Trophoblast cell (in vitro differentiated cells and primary cell): ENCODE results near the gene IRAK1BP1. TPM values are rescaled to one million over a fixed set of nuclear protein-coding genes. Genes with fewer than 3 reads are reported as not detected.

Experiments
- DNase-seq, 2 donors: peaks; one replicate each; pipeline ENCODE4 v3.0.0-alpha.2; 2016
- H2AFZ ChIP-seq: 2 replicates; pipeline ENCODE4 v1.6.1; 2013; ENCODE audit warnings: low read length, moderate library complexity, mild to moderate bottlenecking; ENCODE audit not compliant: insufficient read depth, poor library complexity
- H2AK5ac ChIP-seq: 2 replicates; pipeline ENCODE4 v1.6.1; 2013; ENCODE audit warnings: mild to moderate bottlenecking, low read length
- H2BK120ac ChIP-seq: 2 replicates; pipeline ENCODE4 v1.6.1; 2013; ENCODE audit warnings: low read length, mild to moderate bottlenecking, moderate library complexity; ENCODE audit not compliant: insufficient read depth, poor library complexity
- H2BK12ac ChIP-seq: 2 replicates; pipeline ENCODE4 v1.6.1; 2013; ENCODE audit warnings: mild to moderate bottlenecking, low read length, moderate library complexity
- H2BK5ac ChIP-seq: 2 replicates; pipeline ENCODE4 v1.6.1; 2013; ENCODE audit warnings: low read length, low read depth, moderate library complexity, mild to moderate bottlenecking; ENCODE audit not compliant: poor library complexity
- H3K14ac ChIP-seq: 2 replicates; pipeline ENCODE4 v1.6.1; 2013; ENCODE audit warnings: mild to moderate bottlenecking, low read length
- H3K18ac ChIP-seq: 2 replicates; pipeline ENCODE4 v1.6.1; 2013; ENCODE audit warnings: mild to moderate bottlenecking, low read length
- H3K23ac ChIP-seq: 2 replicates; pipeline ENCODE4 v1.6.1; 2013; ENCODE audit warnings: low read length
- H3K27ac ChIP-seq: 2 replicates; pipeline ENCODE4 v1.5.1; 2013; ENCODE audit warnings: low read depth, mild to moderate bottlenecking, inconsistent platforms, low read length, moderate library complexity
- H3K27me3 ChIP-seq: 2 replicates; pipeline ENCODE4 v1.6.1; 2013; ENCODE audit warnings: inconsistent platforms, mild to moderate bottlenecking, low read length, moderate library complexity; ENCODE audit not compliant: insufficient read depth
- H3K36me3 ChIP-seq, 2 experiments: 1 replicate in 1 of 2; 2 replicates in 1 of 2; pipeline ENCODE4 v1.6.1; 2013; ENCODE audit warnings: low read length in 2 of 2, mild to moderate bottlenecking in 2 of 2, moderate library complexity in 1 of 2; ENCODE audit not compliant: insufficient read depth in 2 of 2, control insufficient read depth in 1 of 2
- H3K4ac ChIP-seq: 2 replicates; pipeline ENCODE4 v1.6.1; 2013; ENCODE audit warnings: low read depth, mild to moderate bottlenecking, low read length, moderate library complexity
- H3K4me1 ChIP-seq, 2 experiments: 1 replicate in 1 of 2; 2 replicates in 1 of 2; pipeline ENCODE4 v1.6.1; 2013; ENCODE audit warnings: low read length in 2 of 2, mild to moderate bottlenecking in 2 of 2, moderate library complexity in 1 of 2; ENCODE audit not compliant: insufficient read depth in 2 of 2, control insufficient read depth in 1 of 2
- H3K4me2 ChIP-seq: 2 replicates; pipeline ENCODE4 v1.6.1; 2013; ENCODE audit warnings: inconsistent platforms, mild to moderate bottlenecking, low read length, moderate library complexity
- H3K4me3 ChIP-seq: 2 replicates; pipeline ENCODE4 v1.5.1; 2013; ENCODE audit warnings: mild to moderate bottlenecking, low read depth, low read length, inconsistent platforms
- H3K79me1 ChIP-seq: one replicate; pipeline ENCODE4 v1.6.1; 2013; ENCODE audit warnings: low read length
- H3K79me2 ChIP-seq: 2 replicates; pipeline ENCODE4 v1.6.1; 2013; ENCODE audit warnings: low read length, mild to moderate bottlenecking; ENCODE audit not compliant: control insufficient read depth, insufficient read depth, poor library complexity
- H3K9ac ChIP-seq: 2 replicates; pipeline ENCODE4 v1.6.1; 2013; ENCODE audit warnings: mild to moderate bottlenecking, low read length
- H3K9me3 ChIP-seq: 2 replicates; pipeline ENCODE4 v1.6.1; 2013; ENCODE audit warnings: low read depth, mild to moderate bottlenecking, control low read depth, inconsistent platforms, low read length; ENCODE audit not compliant: insufficient read depth
- H4K12ac ChIP-seq: 2 replicates; pipeline ENCODE4 v1.6.1; 2013; ENCODE audit warnings: low read depth, mild to moderate bottlenecking, low read length, moderate library complexity
- H4K8ac ChIP-seq: 2 replicates; pipeline ENCODE4 v1.6.1; 2013; ENCODE audit warnings: low read depth, mild to moderate bottlenecking, low read length, moderate library complexity
- H4K91ac ChIP-seq: one replicate; pipeline ENCODE4 v1.6.1; 2013; ENCODE audit warnings: low read depth, mild to moderate bottlenecking, low read length, moderate library complexity
- WGBS: extraction: QIAGEN DNeasy Blood & Tissue Kit; methylation state at CpG from one replicate; pipeline ENCODE4 v1.1.7; 2013; ENCODE audit warnings: missing lambda C conversion rate; ENCODE audit not compliant: insufficient read length, insufficient coverage; ENCODE audit errors: extremely low coverage; 5-methylcytosine and 5-hydroxymethylcytosine counted together
- polyA plus RNA-seq: library from polyadenylated mRNA; stranded (reverse); fragments of 200-250 nt; gene quantifications from 2 replicates; pipeline ENCODE4 v1.2.3, GENCODE V29; 2013

Gene IRAK1BP1
- 0.92 and 0.97 TPM in 2 replicates for polyA plus RNA-seq

- H2BK120ac ChIP-seq = peak within 1 kb of the TSS; percentile 9
- H3K36me3 ChIP-seq = no peaks in the 10 kb centered on the region
- peaks cover 6% of the 10 kb centered on the region for H3K79me1 ChIP-seq
- peak within 1 kb of the TSS; percentile 79 for H3K4me3 ChIP-seq
- H3K14ac ChIP-seq = peak within 1 kb of the TSS; percentile 49
- H4K8ac ChIP-seq = peak within 1 kb of the TSS; percentile 88
- peak within 1 kb of the TSS; percentile 92 for H4K12ac ChIP-seq
- DNase-seq = peak; percentile 35 to 57
- H2BK12ac ChIP-seq = peak within 1 kb of the TSS; percentile 18
- no peaks in the 10 kb centered on the region for H3K79me2 ChIP-seq
- H3K4me2 ChIP-seq = peak within 1 kb of the TSS; percentile 65
- no CpG with 5 or more reads among the region's 48 CpGs for WGBS
- no peak within 1 kb of the TSS for H3K27ac ChIP-seq
- peak within 1 kb of the TSS; percentile 55 for H3K9ac ChIP-seq
- peak within 1 kb of the TSS; percentile 23 for H4K91ac ChIP-seq
- no peak within 1 kb of the TSS for H3K23ac ChIP-seq
- H2AK5ac ChIP-seq = no peak within 1 kb of the TSS
- H2AFZ ChIP-seq = peak within 1 kb of the TSS; percentile 97
- no peak within 1 kb of the TSS for H2BK5ac ChIP-seq
- no peaks in the 10 kb centered on the region for H3K27me3 ChIP-seq
- H3K4ac ChIP-seq = no peak within 1 kb of the TSS
- peak within 1 kb of the TSS; percentile 10 for H3K18ac ChIP-seq
- no peaks in the 10 kb centered on the region for H3K9me3 ChIP-seq
- peaks cover 0 to 2% of the 10 kb centered on the region in 2 experiments for H3K4me1 ChIP-seq
Observed at GRCh38 chr6:78867370-78868040, at the start of gene IRAK1BP1. TSS of gene IRAK1BP1 (plus strand) at chr6:78867551. CDS start at chr6:78867577, 26 bp downstream.

- Histone ChIP-seq H3K4me1 (no peaks in the 10 kb centered on the region), H3K14ac (no peak overlapping the region), H2BK12ac (no peak overlapping the region), H3K79me1 (no peaks in the 10 kb centered on the region), H4K8ac (no peak overlapping the region), H2BK5ac (no peak overlapping the region), H3K4me3 (no peak overlapping the region), H2BK120ac (no peak overlapping the region), H4K12ac (no peak overlapping the region), H3K9ac (no peak overlapping the region), H2AFZ (no peak overlapping the region), H2AK5ac (no peak overlapping the region), H3K27me3 (no peaks in the 10 kb centered on the region), H4K91ac (no peak overlapping the region), H3K4me2 (no peak overlapping the region), H3K27ac (no peak overlapping the region), H3K36me3 (no peaks in the 10 kb centered on the region), H3K4ac (no peak overlapping the region), H3K79me2 (no peaks in the 10 kb centered on the region), H3K23ac (no peak overlapping the region), H3K18ac (no peak overlapping the region), H3K9me3 (peaks cover 1% of the 10 kb centered on the region)
- no peak for DNase-seq
Observed at GRCh38 chr6:78824045-78824444, 43.3 kb upstream of the IRAK1BP1 start.

- H2AK5ac ChIP-seq = no peak overlapping the region
- no peak overlapping the region for H2AFZ ChIP-seq
- H4K8ac ChIP-seq = no peak overlapping the region
- no peak overlapping the region for H2BK120ac ChIP-seq
- no peaks in the 10 kb centered on the region for H3K36me3 ChIP-seq
- H3K4me2 ChIP-seq = no peak overlapping the region
- H3K4me3 ChIP-seq = no peak overlapping the region
- H3K9ac ChIP-seq = no peak overlapping the region
- H3K27me3 ChIP-seq = no peaks in the 10 kb centered on the region
- no peaks in the 10 kb centered on the region for H3K79me1 ChIP-seq
- no peak overlapping the region for H3K27ac ChIP-seq
- H3K23ac ChIP-seq = no peak overlapping the region
- no peaks in the 10 kb centered on the region for H3K9me3 ChIP-seq
- H4K91ac ChIP-seq = no peak overlapping the region
- H3K4ac ChIP-seq = no peak overlapping the region
- H3K4me1 ChIP-seq = no peaks in the 10 kb centered on the region
- no peak overlapping the region for H2BK5ac ChIP-seq
- no peak overlapping the region for H2BK12ac ChIP-seq
- no peak for DNase-seq
- no peak overlapping the region for H4K12ac ChIP-seq
- no peak overlapping the region for H3K18ac ChIP-seq
- H3K79me2 ChIP-seq = no peaks in the 10 kb centered on the region
- H3K14ac ChIP-seq = no peak overlapping the region
- WGBS = no CpG with 5 or more reads among the region's 3 CpGs
Observed at GRCh38 chr6:78829407-78829806, 37.9 kb upstream of the IRAK1BP1 start.

- Histone ChIP-seq H3K9ac (no peak overlapping the region), H2AFZ (no peak overlapping the region), H2BK12ac (no peak overlapping the region), H2AK5ac (no peak overlapping the region), H3K4me3 (no peak overlapping the region), H3K79me2 (no peaks in the 10 kb centered on the region), H4K8ac (no peak overlapping the region), H2BK5ac (no peak overlapping the region), H3K18ac (no peak overlapping the region), H3K4me1 (no peaks in the 10 kb centered on the region), H3K14ac (no peak overlapping the region), H3K23ac (no peak overlapping the region), H2BK120ac (no peak overlapping the region), H3K4ac (no peak overlapping the region), H3K9me3 (no peaks in the 10 kb centered on the region), H4K12ac (no peak overlapping the region), H3K27me3 (no peaks in the 10 kb centered on the region), H3K27ac (no peak overlapping the region), H4K91ac (no peak overlapping the region), H3K4me2 (no peak overlapping the region), H3K36me3 (no peaks in the 10 kb centered on the region), H3K79me1 (no peaks in the 10 kb centered on the region)
- DNase-seq = no peak
- no CpG with 5 or more reads among the region's 2 CpGs for WGBS
Observed at GRCh38 chr6:78830805-78831204, 36.5 kb upstream of the IRAK1BP1 start.
